GM19023 (cell line): ENCODE measurements around the gene SH3BGRL3.
A peak's percentile ranks its signal among the peaks of the same experiment; 100 is the strongest.
"Not testable (repeated sequence)": the region's sequence is repeated elsewhere in the genome, so short reads cannot be mapped to it uniquely, and the experiment has no call there.

ENCODE experiments used
- ATAC-seq: cut with Tn5 transposase; IDR thresholded peaks from one replicate; pipeline ENCODE4 v1.9.1; 2021; ENCODE audit warnings: mild to moderate bottlenecking, moderate library complexity; ENCODE audit not compliant: unreplicated experiment

Gene SH3BGRL3

DNA sequence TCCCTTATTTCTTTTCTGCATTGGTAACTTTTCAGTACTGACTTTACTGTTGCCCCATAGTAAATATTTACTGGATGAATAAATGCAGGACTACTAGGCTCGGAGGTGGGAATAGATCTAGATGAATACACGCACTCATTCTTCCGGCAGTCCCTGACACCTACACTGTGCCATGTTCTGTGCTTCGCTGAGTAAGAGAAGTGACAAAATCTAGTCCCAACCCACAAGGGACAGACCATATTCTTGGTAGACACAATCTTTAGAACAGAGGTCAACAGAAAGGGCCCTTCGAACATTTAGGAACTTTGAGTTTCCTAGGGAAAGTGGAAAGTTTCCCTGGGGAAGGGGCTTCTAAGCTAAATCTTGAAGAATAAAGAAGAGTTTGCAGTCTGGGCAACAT lies 34.6 kb downstream of the SH3BGRL3 start:
- no peak for ATAC-seq

DNA sequence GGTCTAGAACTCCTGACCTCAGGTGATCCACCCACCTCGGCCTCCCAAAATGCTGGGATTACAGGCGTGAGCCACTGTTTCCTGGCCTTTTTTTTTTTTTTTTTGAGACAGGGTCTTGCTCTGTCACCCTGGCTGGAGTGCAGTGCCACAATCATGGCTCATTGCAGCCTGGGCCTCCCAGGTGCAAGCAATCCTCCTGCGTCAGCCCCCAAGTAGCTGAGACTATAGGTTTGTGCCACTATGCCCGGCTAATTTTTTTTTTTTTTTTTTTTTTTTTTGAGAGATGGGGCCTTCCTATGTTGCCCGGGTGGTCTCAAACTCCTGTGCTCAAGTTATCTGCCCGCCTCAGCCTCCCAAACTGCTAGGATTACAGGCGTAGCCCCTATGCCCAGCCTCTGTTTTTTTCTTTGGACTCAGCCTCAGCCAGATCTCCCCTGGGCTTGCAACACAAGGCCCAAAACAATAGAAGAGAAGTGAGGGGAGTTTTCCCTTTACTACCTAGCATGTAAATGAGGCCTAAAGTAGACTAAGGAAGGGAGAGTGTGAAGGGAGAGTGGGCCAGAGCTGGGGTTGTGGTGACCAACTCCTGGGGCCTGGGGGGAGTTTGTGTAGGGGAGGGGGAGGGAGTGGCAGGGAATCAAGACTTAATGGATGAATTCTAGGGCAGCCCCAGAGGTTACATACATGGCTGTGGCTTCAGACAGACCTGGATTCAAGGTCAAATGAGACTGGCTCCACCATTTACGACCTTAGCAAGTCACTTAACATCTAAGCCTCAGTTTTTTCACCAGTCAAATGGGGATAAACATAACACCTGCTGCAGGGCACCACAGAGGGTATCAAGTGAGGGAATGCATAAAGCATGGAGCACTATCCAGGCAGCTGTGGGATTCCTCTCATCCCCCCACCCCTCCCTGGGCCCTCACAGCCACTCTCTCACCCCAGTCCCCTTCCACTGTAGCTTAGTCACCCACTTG lies 36.3 kb downstream of the SH3BGRL3 start:
- no peak for ATAC-seq

DNA sequence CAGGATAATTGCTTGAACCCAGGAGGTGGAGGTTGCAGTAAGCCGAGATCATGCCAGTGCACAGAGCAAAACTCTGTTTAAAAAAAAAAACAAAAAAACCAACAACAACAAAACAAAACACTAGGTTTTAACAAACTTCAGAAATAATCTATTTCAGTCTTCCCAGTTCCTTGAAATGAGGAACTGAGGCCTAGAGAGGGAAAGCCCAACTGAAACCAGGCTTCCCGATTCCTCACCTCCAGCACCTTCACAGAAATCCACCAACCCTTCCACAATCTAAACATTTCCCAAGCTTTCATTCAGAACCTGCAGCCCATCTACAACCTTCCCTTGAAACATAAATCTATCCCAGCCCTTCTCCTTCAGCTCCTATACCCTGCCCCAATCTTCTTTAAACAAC lies 37.3 kb downstream of the SH3BGRL3 start:
- no peak for ATAC-seq

DNA sequence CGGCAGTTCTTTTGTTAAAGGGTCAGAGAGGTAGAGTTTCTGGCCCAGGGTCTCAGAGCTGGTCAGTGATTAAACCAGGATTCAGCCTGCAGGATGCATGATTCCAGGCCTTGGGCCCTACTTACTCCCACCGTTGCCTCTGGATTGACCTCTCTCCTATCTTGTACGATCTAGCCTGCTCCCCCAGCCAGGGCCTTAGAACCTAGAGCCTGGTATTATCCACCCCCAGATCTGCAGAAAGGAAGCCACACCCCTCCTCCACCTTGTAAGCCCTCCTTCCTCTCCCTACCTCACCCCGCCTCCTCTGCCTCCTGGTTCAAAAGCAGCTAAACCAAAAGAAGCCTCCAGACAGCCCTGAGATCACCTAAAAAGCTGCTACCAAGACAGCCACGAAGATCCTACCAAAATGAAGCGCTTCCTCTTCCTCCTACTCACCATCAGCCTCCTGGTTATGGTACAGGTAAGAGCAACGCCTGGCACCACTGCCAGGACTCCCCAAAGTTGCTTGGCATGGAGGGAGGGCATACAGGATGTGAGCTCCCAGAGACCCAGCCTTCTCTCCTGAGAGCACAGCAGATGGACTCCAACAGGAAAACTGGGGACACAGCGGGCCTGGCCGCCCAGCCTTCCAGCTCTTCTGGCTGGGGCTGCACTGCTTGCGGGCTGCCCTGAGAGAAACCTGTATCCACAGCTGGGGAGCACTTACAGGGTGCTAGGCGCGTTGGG lies 37.9 kb downstream of the SH3BGRL3 start, which contains the start of gene CD52:
CD52 (plus strand) TSS at position 347 of the 726 bp plus-strand sequence; CDS start at position 407, 60 bp downstream.
- ATAC-seq: no peak

DNA sequence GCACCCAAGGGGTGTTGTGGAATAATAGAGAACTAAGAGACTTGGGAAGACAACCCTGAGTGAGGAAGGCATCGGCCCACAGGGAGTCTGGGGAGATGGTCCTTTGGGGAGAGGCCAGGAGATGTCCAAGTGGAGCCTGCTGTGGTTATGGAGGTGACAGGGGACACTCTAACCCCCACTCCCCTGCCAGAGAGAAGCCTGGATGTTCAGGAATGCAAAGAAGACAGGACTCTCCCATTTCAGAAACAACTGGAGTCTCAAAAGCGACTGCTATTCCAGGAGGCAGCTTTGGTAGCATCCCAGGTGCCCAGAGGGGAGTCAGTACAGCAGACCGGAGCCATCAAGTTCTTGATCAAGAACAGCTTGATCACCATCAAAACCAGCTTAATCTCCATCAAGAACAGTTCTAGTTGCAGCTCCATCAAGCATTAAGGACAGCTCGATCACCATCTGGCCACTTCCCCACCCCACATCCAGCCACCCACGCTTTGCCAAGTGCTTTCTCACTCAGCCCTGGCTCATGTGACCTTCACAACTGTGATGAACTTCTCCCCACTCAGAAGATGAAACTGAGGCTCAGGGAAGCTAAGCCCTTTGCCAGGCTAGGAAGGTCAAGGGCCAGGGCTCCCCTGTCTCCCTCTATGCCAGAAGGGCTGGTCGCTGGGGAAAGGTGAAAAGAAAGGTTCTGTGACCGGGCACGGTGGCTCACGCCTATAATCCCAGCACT lies 38.6 kb downstream of the SH3BGRL3 start:
- ATAC-seq: no peak

DNA sequence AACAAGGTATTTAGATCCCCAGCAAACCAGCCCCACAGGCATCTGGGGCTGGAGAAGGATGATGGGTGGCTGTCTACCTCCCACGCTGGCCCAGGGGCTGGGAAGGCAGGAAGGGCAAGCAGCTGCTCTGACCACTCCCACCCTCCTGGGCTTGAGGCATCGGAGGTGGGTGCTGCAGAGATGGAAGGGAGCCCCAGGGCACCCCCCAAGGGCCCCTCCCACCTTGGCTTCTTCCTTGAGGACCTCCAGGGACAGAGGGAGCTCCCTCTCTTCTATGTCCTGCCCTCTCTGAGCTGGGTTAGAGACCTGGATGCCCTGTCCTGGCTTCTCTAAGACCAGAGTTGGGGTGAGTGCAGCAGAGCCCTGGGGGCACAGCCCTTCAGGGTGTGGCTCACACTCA lies 41.0 kb downstream of the SH3BGRL3 start:
- no peak for ATAC-seq

DNA sequence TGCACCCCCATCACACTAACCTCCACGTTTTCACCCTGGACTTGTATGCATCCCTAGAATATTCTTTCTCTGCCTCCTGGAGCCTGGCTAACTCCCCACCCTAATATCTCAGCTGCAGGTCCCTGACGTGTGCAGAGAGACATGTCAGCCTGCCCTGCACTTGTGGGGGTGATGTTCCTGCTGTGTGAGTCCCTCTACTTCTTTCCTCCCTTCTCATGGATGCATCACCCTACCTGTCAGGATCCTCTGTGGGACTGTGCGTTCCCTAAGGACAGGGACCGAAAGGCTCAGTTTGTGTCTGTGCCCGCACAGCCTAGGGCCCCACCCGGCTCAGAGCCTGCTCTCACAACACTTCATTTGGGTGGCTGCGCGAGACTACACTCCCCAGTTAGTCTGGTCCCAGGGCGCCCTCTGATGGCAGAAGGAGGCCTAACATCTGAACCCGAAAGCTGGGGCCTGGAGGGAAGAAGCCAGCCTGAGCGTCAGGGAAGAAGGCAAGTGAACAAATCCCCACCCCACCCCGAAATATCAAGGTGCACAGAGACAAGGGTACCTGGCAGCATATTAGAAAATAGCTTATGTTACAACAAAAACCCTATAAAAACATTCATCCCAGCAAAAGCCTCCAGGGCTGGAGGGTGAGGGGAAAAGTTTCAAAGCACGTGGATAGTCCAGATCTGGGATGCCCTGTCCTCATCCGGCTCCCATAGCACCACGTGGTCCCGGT lies 41.6 kb downstream of the SH3BGRL3 start:
- peak; percentile 42 for ATAC-seq

DNA sequence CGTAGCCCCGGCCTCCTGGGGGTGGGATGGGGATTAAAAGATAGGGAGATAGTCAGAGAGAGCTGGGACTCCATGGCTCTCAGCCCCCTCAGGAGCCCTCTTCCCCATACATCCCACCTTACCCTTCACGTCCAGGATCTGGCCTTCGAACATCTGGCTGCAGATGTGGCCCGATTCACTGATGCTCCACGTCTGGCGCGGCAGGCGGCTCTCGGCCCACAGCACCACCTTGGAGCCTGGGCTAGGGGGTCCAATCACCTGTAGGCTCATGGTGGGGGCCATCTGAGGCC lies 42.1 kb downstream of the SH3BGRL3 start:
- no peak for ATAC-seq

DNA sequence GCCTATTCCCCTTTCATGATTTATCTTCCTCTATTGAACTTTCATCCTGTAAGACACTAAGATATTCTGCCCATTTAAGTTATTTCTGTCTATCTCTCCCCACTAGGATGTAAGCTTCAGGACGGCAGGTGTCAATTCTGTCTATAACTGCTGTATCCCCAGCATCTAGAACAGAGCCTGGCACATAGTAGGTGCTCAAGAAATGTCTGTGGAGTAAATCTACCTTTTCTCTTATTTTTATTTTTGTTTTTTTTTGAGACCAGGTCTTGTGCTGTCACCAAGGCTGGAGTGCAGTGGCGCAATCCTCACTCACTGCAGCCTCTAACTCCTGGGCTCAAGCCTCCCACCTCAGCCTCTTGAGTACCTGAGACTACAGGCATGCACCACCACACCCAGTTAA lies 43.5 kb downstream of the SH3BGRL3 start:
- ATAC-seq: no peak

DNA sequence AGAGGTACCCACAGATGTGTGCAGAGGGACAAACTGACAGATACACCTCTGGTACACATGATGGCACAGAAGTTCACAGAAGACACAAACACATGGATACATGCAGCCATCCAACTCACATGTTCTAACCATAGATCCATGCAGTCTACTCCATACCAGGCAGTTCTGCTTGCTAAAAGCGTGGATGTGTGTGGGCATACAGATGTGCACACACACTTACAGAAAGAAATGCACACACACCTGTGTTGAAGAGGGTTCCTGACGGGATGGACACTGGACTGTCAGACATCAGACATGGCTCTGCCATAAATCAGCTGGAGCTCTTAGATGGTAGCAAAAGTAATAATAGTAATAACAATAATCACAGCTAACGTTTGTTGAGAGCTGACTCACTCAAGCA lies 44.7 kb downstream of the SH3BGRL3 start:
- ATAC-seq: no peak

DNA sequence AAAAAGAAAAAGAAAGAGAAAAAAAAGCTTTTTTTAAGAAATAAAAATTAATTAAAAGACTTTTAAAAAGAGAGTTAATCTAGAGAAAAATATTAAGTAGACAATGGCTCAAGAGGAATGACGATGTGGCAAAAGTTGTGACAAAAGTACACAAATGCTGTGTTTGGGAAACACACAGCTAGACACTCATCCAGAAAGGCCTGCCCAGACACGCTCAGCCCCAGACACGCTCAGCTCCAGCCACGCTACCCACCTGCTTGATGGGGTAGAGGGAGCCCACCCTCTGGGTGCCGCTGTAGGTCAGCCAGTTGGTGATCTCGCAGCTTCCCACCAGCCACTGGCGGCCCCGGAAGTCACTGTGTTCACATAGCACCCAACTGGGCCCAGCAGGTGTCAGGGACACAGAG lies 48.1 kb downstream of the SH3BGRL3 start:
- ATAC-seq: no peak

DNA sequence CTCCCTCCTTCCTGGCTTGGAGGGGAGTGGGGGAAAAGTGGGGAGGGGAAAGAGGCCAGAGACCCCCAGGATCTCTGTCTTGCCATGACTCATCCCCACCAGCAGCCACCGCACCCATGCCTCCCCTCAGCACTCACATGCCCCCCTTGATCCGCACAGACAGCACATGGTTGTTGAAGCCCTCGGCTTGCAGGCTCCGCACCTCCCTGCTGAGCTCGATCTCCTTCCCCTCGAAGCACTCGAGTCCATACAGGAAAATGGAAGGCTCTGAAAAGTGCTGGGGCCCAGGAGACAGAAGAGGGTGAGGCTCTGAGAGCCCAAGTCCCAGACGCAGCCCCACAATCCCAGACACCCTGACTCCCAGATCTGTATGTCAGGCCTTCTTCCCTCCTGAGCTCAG lies 48.7 kb downstream of the SH3BGRL3 start:
- no peak for ATAC-seq

DNA sequence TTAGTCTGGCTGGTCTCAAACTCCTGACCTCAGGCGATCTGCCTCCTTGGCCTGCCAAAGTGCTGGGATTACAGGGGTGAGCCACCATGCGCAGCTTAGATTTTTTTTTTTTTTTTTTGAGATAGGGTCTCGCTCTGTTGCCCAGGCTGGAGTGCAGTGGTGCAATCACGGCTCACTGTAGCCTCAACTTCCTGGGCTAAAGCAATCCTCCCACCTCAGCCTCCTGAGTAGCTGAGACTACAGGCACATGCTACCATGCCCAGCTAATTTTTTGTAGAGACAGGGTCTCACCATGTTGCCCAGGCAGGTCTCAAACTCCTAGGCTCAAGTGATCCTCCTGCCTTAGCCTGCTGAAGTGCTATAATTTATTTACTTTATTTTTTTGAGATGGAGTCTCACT lies 49.5 kb downstream of the SH3BGRL3 start:
- not testable (repeated sequence) for ATAC-seq

DNA sequence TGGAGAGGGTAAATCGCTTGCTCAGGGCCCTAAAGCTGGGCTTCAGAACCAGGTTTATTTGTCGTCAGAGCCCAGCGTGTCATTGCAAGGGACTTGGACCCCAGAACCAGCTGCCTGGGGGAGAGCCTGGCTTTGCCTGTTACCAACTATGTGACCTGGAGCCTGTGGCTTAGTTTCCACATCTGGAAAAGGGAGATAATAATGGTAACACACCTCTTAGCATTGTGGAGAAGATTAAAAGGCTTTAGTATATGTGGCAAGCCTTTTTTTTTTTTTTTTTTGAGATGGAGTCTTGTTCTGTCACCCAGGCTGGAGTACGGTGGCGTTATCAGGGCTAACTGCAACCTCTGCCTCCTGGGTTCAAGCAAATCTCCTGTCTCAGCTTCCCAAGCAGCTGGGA lies 50.4 kb downstream of the SH3BGRL3 start:
- ATAC-seq: no peak
